IPS-18a (cell line): ENCODE data around the gene ARRB1.

Experiments used
- H3K27ac ChIP-seq: one replicate; pipeline ENCODE4 v1.5.1; 2013; ENCODE audit warnings: low read length
- H3K27me3 ChIP-seq: one replicate; pipeline ENCODE4 v1.6.1; 2013; ENCODE audit warnings: mild to moderate bottlenecking, low read length; ENCODE audit not compliant: control insufficient read depth, insufficient read depth
- H3K36me3 ChIP-seq: one replicate; pipeline ENCODE4 v1.6.1; 2013; ENCODE audit warnings: low read depth, low read length; ENCODE audit not compliant: control insufficient read depth
- H3K4me1 ChIP-seq: one replicate; pipeline ENCODE4 v1.6.1; 2013; ENCODE audit warnings: low read depth, low read length; ENCODE audit not compliant: control insufficient read depth
- H3K4me3 ChIP-seq: one replicate; pipeline ENCODE4 v1.5.1; 2013; ENCODE audit warnings: low read length
- H3K9ac ChIP-seq: one replicate; pipeline ENCODE4 v1.6.1; 2013; ENCODE audit warnings: mild to moderate bottlenecking, low read length, moderate library complexity
- H3K9me3 ChIP-seq: one replicate; pipeline ENCODE4 v1.6.1; 2013; ENCODE audit warnings: low read depth, low read length; ENCODE audit not compliant: control insufficient read depth

Gene ARRB1

GRCh38 chr11:75238595-75239440 is 112.6 kb downstream of the ARRB1 start:
- Histone ChIP-seq H3K9ac (no peak overlapping the region), H3K4me3 (no peak overlapping the region), H3K36me3 (no peaks in the 10 kb centered on the region), H3K4me1 (peaks cover 23% of the 10 kb centered on the region), H3K9me3 (no peaks in the 10 kb centered on the region), H3K27ac (no peak overlapping the region), H3K27me3 (peaks cover 56% of the 10 kb centered on the region)

DNA sequence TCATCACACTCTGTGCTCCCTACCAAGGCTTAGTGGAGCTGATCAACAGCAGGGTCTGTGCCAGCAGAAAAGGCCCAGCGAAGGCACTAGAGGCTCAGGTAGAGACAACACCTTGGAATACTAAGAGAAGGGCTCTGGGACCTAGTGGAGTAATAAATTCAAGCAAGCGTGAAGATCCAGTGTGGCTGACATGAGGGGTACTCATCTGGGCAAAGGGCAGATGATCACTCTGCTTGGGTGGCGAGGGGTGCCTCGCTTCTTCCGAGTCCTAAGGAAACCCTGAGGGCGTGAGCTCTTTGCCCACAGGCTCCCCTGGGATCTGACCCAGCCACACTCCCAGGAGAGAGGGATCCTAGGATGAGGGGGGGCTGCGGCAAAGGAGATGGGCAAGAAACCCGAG is 114.4 kb downstream of the ARRB1 start:
- Histone ChIP-seq H3K4me1 (peaks cover 20% of the 10 kb centered on the region), H3K27ac (no peak overlapping the region), H3K4me3 (no peak overlapping the region), H3K36me3 (no peaks in the 10 kb centered on the region), H3K9me3 (no peaks in the 10 kb centered on the region), H3K27me3 (peaks cover 38% of the 10 kb centered on the region), H3K9ac (no peak overlapping the region)

GRCh38 chr11:75236062-75236461 is 115.4 kb downstream of the ARRB1 start:
- Histone ChIP-seq H3K9ac (no peak overlapping the region), H3K27ac (no peak overlapping the region), H3K36me3 (no peaks in the 10 kb centered on the region), H3K4me1 (peaks cover 20% of the 10 kb centered on the region), H3K27me3 (peaks cover 31% of the 10 kb centered on the region), H3K4me3 (no peak overlapping the region), H3K9me3 (no peaks in the 10 kb centered on the region)

DNA sequence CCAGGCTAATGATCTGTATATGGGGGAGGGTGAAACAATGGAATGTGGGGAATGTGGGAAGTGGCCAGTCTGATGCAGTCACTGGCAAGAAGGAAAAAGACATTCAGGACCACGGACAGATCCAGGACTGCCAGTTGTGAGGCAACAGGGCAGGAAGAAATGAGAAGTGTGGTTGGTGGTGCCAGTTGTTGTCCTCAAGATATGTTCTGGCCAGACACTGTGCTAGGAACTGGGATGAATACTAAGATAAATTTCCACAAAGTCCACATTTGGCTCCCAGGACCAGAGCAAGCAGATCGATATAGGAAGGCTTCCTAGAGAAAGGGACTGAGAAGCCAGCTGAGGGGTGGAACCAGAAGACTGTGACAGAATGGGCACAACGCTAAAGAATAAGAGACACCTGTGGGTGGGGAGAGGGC is 117.7 kb downstream of the ARRB1 start:
- Histone ChIP-seq H3K9ac (no peak overlapping the region), H3K27me3 (peaks cover 8% of the 10 kb centered on the region), H3K4me1 (peaks cover 10% of the 10 kb centered on the region), H3K36me3 (no peaks in the 10 kb centered on the region), H3K4me3 (no peak overlapping the region), H3K9me3 (no peaks in the 10 kb centered on the region), H3K27ac (no peak overlapping the region)

DNA sequence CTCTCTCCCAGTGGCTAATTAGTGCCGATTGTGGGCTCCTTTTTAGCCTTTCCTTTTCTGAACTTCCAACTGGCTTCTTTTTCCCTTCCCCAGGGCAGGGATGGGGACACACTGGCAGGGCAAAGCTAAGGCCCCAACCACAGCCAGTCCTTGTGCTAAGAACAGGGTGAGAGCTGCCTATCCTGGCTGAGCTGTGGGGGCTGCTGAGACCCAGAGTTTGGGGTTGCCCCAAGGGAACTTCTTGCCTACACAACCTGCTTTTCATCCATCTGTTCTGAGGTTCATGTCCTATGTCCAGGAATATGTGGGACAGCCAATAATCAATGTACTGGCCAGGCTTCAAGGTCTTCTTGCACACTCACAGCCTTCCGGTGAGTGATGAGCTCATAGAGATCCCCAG is 120.8 kb downstream of the ARRB1 start:
- H3K27ac ChIP-seq: no peak overlapping the region
- H3K9me3 ChIP-seq: no peaks in the 10 kb centered on the region
- no peak overlapping the region for H3K4me3 ChIP-seq
- H3K27me3 ChIP-seq: no peaks in the 10 kb centered on the region
- no peaks in the 10 kb centered on the region for H3K36me3 ChIP-seq
- H3K9ac ChIP-seq: no peak overlapping the region
- H3K4me1 ChIP-seq: peaks cover under 1% of the 10 kb centered on the region

- H3K4me1 ChIP-seq: no peaks in the 10 kb centered on the region
- H3K36me3 ChIP-seq: no peaks in the 10 kb centered on the region
- H3K4me3 ChIP-seq: no peak overlapping the region
- H3K9me3 ChIP-seq: no peaks in the 10 kb centered on the region
- no peaks in the 10 kb centered on the region for H3K27me3 ChIP-seq
- no peak overlapping the region for H3K9ac ChIP-seq
- H3K27ac ChIP-seq: no peak overlapping the region
Measured at GRCh38 chr11:75229466-75229865, 122.0 kb downstream of the ARRB1 start.

DNA sequence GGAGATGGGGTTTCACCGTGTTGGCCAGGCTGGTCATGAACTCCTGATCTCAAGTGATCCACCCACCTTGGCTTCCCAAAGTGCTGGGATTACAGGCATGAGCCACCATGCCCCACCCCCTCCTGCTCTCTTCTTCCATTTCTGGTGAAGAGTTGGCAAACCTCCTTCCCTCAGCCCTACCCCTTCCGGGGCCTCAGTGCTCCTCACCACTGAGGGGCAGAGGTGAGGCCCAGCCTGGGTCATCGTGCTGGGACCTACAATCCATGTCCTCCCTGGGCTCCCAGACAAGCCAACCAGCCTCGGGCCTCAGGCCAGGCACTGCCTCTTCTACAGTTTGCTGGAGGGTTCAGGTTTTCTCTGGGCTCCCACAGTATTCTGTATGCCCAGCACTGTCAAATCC is 125.7 kb downstream of the ARRB1 start:
- Histone ChIP-seq H3K27ac (no peak overlapping the region), H3K36me3 (no peaks in the 10 kb centered on the region), H3K9me3 (no peaks in the 10 kb centered on the region), H3K27me3 (no peaks in the 10 kb centered on the region), H3K4me3 (no peak overlapping the region), H3K9ac (no peak overlapping the region), H3K4me1 (no peaks in the 10 kb centered on the region)

- Histone ChIP-seq H3K4me3 (no peak overlapping the region), H3K9me3 (no peaks in the 10 kb centered on the region), H3K27me3 (no peaks in the 10 kb centered on the region), H3K36me3 (no peaks in the 10 kb centered on the region), H3K9ac (no peak overlapping the region), H3K27ac (no peak overlapping the region), H3K4me1 (no peaks in the 10 kb centered on the region)
Measured at GRCh38 chr11:75223954-75224643, 127.4 kb downstream of the ARRB1 start.

DNA sequence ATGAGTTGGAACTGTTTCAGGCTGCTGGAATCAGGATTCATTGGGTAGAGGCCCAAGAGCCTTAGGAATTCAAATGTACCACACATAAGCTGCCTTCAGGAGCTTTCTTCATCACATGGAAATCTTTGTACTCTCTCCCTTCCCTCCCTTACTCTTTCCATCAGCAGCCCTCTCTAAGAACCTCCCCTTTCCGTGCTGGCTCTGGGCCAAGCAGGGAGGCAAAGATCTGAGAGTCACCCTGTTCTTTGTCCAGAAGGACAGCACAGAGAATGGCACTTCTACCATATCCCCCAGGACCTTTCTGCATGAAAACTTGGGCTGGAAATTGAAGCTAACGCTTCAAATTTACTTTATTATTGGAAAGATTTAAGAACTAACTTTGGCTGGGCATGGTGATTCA is 131.6 kb downstream of the ARRB1 start:
- no peaks in the 10 kb centered on the region for H3K27me3 ChIP-seq
- H3K4me3 ChIP-seq: no peak overlapping the region
- H3K36me3 ChIP-seq: no peaks in the 10 kb centered on the region
- no peak overlapping the region for H3K27ac ChIP-seq
- H3K9me3 ChIP-seq: no peaks in the 10 kb centered on the region
- H3K9ac ChIP-seq: no peak overlapping the region
- no peaks in the 10 kb centered on the region for H3K4me1 ChIP-seq

DNA sequence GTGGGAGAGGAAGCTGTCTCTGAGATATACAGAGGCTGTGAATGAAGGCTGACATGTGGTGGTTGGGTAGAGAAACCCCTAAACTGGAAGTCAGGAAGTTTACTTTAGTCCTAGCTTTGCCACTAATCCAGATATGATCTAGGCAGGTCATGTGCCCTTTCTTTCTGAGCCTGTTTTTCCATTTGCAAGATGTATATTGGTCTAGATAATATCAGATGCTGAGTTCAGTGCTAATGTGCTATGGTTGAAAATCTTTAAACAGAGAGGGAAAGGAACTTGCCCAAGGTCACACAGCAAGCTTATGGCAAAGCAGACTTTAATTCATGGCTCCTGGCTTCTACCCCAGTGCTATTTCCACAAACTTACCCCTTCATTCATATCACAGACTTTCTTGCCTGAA is 136.6 kb downstream of the ARRB1 start:
- Histone ChIP-seq H3K36me3 (no peaks in the 10 kb centered on the region), H3K4me1 (no peaks in the 10 kb centered on the region), H3K27ac (no peak overlapping the region), H3K4me3 (no peak overlapping the region), H3K27me3 (no peaks in the 10 kb centered on the region), H3K9me3 (no peaks in the 10 kb centered on the region), H3K9ac (no peak overlapping the region)

GRCh38 chr11:75214411-75214821 is 137.0 kb downstream of the ARRB1 start:
- H3K4me3 ChIP-seq: no peak overlapping the region
- H3K27me3 ChIP-seq: no peaks in the 10 kb centered on the region
- H3K27ac ChIP-seq: no peak overlapping the region

More at GRCh38 chr11:75214411-75214821, 137.0 kb downstream of the ARRB1 start:
- Histone ChIP-seq H3K9me3 (no peaks in the 10 kb centered on the region), H3K9ac (no peak overlapping the region), H3K36me3 (no peaks in the 10 kb centered on the region), H3K4me1 (no peaks in the 10 kb centered on the region)
